HTERT RPE-1 (cell line): ENCODE data around the gene TSSK3.
"Not testable (repeated sequence)": the region's sequence is repeated elsewhere in the genome, so short reads cannot be mapped to it uniquely, and the experiment has no call there.

Experiments
- in situ Hi-C: fragments of 300-500 bp; cut with MboI; formaldehyde crosslinking; loops from 4 replicates; pipeline ENCODE4 v1.14.3; 2020; ENCODE audit warnings: low sequenced_read_pairs

The TSSK3 gene

DNA sequence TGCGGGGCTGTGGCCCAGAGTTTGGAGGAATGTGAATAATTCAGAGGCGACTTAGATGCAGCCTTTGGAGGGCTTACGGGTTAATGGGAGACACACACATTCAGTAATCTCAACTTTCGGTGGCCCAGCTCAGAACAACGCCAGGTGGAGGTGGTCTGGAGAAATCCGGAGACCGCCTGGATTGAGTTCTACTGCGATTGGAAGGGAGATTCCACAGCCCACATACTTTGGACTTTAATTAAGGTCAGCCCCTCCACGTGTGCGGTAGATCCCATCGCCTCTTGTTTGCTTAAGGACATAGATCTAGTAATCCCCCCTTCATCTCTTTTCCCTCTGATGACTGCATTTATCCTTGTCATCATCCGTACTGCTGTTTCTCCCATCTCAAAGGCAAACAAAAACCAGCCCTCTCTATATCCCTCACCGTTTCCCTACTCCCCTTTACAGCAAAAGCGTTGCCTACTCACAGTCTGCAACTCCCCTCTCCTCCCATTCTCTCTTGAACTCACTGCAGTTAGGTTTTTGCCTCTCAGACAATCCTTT is 32.6 kb downstream of the TSSK3 start:
- in situ Hi-C loops, result no loop called here

DNA sequence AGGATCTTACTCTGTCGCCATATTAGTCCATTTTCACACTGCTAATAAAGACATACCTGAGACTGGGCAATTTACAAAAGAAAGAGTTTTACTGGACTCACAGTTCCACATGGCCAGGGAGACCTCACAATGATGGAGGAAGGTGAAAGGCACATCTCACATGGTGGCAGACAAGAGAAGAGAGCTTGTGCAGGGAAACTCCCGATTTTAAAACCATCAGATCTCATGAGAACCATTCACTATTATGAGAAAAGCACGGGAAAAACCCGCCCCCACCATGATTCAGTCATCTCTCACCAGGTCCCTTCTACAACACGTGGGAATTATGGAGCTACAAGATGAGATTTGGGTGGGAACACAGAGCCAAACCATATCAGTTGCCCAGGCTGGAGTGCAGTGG is 34.2 kb downstream of the TSSK3 start:
- in situ Hi-C loops, result not testable (repeated sequence)

DNA sequence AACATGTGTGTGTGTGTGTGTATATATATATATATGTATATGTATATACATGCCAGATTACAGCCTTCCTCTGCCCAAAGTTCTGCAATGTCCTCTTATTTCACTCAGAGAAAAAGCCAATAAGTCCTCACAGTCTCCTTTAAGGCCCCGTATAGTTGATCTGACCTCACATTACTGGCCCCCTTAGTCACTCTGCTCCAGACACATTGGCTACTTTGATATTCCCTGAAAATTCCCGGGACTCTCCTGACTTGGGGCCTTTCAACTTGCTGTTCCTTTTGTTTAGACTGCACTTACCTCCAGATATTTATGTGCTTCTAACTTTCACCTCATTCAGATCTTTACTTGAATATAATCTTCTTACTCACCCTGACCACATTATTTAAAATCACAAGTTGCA is 36.1 kb downstream of the TSSK3 start:
- in situ Hi-C loops, result no loop called here

DNA sequence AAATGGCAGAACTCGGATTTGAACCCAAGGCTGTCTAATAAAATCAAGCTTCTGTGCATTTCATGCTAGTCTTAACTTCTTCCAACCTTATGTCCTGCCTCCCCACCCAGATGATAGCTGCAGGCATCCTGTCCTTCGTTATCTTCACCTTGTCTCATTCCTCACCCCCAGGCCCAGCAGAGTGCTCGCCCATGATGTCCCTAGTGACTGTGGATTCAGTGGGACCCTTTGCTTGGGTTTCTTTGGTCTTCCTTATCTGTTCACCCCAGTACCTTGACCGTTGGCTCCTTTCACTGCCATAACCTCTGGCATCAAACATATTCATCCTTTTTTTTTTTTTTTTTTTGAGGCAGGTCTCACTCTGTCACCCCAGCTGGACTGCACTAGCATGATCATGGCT is 37.5 kb downstream of the TSSK3 start:
- in situ Hi-C loops, result no loop called here

DNA sequence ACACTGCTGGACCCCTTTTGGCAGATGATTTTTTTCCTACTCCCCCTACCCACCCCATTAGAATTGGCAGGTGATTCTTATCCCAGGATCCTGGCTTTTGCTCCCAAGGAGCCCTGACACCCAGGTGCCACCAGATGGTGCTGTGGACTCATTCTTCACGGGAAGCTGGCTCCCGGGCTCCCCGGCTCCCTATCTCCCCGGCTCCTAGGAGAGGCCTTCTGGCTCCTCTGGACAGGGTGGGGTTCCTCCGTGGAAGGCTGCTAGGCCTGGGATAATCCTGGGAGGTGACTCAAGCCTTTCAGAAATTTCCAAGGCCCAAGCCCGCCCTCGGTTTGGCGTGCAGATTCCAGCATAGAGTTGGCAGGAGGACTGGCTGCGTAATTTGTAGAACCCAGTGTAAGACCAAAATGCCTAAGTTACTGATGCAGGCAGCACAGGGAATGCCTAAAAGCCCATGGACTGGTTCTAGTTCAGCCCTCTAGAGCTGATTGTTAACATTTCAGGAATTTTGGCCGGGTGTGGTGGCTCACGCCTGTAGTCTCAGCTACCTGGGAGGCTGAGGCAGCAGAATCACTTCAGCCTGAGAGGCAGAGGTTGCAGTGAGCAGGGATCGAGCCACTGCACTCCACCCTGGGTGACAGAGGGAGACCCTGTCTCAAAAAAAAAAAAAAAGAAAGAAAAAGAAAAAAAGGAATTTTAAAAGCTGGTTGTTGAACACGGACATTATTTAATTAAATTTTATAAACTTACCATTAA is 38.7 kb downstream of the TSSK3 start:
- in situ Hi-C loops, result no loop called here

DNA sequence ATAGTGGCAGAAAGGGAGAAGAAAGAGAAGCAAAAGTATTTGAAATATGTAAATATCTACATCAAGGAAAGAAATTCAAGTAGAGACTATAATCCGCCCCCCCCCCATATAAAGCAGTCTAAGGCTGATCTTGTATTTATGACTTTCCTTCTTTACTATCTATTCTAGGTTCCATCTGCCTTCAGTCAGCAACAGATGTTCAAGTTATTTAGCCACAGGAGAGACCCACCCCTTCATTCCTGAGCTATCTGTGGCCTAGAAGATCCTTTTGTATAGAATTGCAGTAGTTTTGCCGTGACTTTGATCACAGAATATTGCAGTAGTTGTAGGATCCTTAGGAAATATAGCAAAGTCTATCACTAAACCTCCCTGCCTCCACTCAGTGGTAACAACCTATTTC is 42.6 kb downstream of the TSSK3 start:
- in situ Hi-C loops, result no loop called here

DNA sequence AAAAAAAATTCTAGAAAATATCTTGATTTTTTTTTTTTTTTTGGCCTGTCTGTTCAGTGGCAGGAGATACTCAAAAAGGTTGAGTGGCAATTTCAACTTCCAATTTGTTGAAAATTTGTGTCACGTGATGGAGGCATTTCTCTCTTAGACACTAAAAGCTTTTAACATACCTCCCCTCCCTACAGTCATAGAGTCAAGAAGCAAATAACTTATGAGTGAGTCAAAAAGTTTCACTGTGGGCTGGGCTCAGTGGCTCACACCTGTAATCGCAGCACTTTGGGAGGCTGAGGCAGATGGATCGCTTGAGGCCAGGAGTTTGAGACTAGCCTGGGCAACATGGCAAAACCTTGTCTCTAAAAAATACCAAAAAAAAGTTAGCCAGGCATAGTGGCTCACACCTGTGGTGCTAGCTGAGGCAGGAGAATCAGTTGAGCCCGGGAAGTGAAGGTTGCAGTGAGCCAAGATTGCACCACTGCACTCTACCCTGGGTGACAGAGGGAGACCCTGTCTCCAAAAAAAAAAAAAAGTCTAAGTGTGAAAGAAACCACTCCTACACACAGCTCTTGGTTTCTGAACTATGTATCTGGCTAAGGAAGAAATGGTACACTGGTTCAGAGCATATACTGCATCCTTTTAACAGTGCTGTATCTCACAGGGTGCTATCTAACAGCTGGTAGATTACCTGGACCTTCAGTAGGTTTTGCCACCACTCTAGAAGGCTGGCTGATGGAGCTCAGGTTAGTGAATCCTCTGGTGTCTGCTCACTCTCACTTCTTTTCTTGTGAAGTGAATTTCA is 43.5 kb downstream of the TSSK3 start:
- in situ Hi-C loops, result no loop called here

DNA sequence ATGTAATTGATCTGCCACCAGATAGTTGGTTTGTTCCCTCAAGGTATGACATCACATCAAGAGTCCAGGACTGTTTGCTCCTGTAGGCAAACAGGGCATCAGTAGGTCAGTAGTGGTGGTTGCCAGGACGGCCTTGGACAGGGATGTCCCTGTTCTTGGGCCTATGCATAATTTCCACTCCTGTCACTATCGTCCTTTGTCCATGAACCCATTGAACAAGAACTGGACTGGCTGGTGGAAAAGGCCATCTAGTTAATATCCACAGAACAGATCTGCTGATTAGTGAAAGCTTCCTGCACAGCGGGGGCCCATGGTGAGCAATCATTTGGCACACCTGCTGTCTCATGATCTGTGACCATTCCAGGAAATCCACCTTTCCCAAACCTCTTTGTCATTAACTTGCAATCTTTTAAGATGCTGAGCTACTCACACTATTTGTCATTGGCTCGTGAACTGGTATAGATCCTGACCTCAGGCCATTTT is 44.3 kb downstream of the TSSK3 start:
- in situ Hi-C loops, result no loop called here

DNA sequence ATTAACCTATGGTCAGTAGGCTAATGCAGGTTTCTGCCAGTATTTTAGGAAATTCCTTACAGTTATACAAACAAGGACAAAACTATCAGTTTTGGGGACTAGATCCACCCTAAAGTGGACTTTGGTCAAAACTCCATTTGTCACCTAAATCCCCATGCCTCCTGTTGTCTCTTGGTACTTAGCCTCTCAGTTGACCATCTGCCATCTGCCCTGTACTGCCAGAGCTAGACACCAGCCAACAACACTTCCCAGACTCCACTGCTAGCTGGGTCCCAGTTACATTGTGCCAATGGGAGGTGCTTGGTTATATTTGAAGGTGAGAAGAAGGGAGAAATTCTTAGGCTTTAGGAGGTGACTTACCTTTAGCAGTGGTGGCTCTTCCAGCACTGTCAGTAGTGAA is 48.9 kb downstream of the TSSK3 start:
- in situ Hi-C loops, result no loop called here

DNA sequence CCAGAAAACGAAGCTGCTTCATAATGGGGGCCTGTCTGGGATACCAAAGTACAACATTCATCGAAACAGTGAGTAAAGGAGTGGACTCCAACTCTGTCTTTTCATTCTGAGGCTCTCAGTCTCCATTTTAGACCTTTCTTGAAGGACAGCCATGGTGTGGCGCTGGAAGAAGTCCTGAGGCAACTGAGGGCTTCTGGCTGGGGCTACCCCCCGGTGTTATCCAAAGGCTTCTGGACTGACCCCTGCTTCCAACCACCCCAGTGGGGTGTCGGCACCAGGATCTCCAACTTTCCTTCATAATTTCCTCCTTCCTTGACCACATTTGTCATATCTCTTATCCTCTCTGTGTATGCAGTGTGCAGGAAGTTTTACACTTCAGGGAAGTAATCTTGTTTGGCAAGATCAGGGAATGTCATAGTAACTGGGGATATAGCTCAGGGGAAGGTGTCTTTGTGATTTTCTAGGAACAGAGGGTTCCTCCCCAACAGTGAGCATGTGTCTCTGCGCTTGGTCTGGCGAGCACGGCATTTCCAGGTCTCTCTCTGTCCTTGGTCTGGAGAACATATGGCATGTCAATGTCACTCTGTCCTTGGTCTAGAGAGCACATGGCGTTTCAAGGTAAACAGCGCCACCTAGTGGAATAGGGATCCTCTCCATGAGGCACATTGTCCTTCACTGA is 51.3 kb downstream of the TSSK3 start:
- in situ Hi-C loops, result no loop called here
